ENCODE results near the gene KIF18B. TPM values are rescaled to one million over a fixed set of nuclear protein-coding genes. Genes with fewer than 3 reads are reported as not detected.

Gene KIF18B
- total and polyA plus RNA-seq, 2 of the 8 experiments (the other 6 are each of a cell fraction or from before 2014, with no cell fraction given), result 39.0 to 59.4 TPM

- Histone ChIP-seq H3K79me2 (ENCODE audit: control insufficient read depth in 1 of 2, insufficient read depth in 2 of 2, low read length in 2 of 2) (peaks cover 0 to 27% of the 10 kb centered on the region in 2 experiments; a peak in 3 of 4 replicates), H3K18ac (ENCODE audit: extremely low read depth, low read length) (no peak overlapping the region), H3K9ac (replicated peaks in 1 of 4; ENCODE audit: extremely low read depth in 1 of 4, low read depth in 3 of 4, low read length in 3 of 4) (no peak overlapping the region), H3K4ac (replicated peaks; ENCODE audit: insufficient read length, low read depth, low read length) (no peak overlapping the region), H2BK120ac (replicated peaks; ENCODE audit: low read depth, low read length) (no peak overlapping the region), H3K27ac (ENCODE audit: low read depth, low read length) (no peak overlapping the region), H4K5ac (ENCODE audit: insufficient read length, low read depth, low read length) (no peak overlapping the region), H2BK20ac (ENCODE audit: low read length) (no peak overlapping the region), H2AK5ac (ENCODE audit: low read depth, low read length) (no peak overlapping the region), H3K36me3 (ENCODE audit: control insufficient read depth in 2 of 4, insufficient read depth in 4 of 4, low read length in 3 of 4) (0 out of 8 replicates have a peak, but pooled peaks cover 0 to under 1% (median 0%) of the 10 kb centered on the region in 4 experiments), H3K9me3 (ENCODE audit: insufficient read depth in 2 of 2, low read depth in 1 of 2, low read length in 1 of 2) (no peaks in the 10 kb centered on the region), H2BK12ac (ENCODE audit: low read depth, low read length) (no peak overlapping the region), H3K56ac (replicated peaks; ENCODE audit: insufficient read length, low read depth, low read length) (no peak overlapping the region), H4K91ac (replicated peaks; ENCODE audit: insufficient read length, low read length) (no peak overlapping the region), H2BK15ac (ENCODE audit: low read length) (no peak overlapping the region), H3K23me2 (ENCODE audit: low read depth, low read length) (peaks cover 4% of the 10 kb centered on the region; the same call in 1 of the 2 replicates), H2AFZ (ENCODE audit: low read length) (no peak overlapping the region), H4K8ac (ENCODE audit: extremely low read depth, insufficient read depth, low read length) (no peak overlapping the region), H3K4me2 (ENCODE audit: insufficient read depth in 1 of 2, low read depth in 2 of 2, low read length in 2 of 2) (no peak overlapping the region), H3K4me1 (replicated peaks in 1 of 4; ENCODE audit: control insufficient read depth in 3 of 4, insufficient read depth in 4 of 4, low read length in 3 of 4) (peaks cover 0 to 3% (median 3%) of the 10 kb centered on the region in 4 experiments; a peak in 2 of 7 replicates), H2BK5ac (ENCODE audit: low read depth, low read length) (no peak overlapping the region), H3K79me1 (ENCODE audit: low read depth, low read length) (0 out of 2 replicates have a peak, but pooled peaks cover 2% of the 10 kb centered on the region), H3K27me3 (replicated peaks in 1 of 4; ENCODE audit: control insufficient read depth in 3 of 4, extremely low read depth in 1 of 4, insufficient read depth in 3 of 4, low read length in 3 of 4) (no peaks in the 10 kb centered on the region; a peak in 1 of 7 replicates), H4K20me1 (replicated peaks in 1 of 2; ENCODE audit: control insufficient read depth in 1 of 2, insufficient read depth in 2 of 2, low read length in 2 of 2) (no peaks in the 10 kb centered on the region), H3K23ac (ENCODE audit: insufficient read length) (no peak overlapping the region), H3K4me3 (ENCODE audit: extremely low read depth in 1 of 4, insufficient read depth in 2 of 4, low read depth in 3 of 4, low read length in 4 of 4) (no peak overlapping the region), H3K14ac (ENCODE audit: insufficient read length) (no peak overlapping the region)
- 88% methylated on average over 3 of the region's 3 CpGs; no CpG with 5 or more reads in 1 of the 2 experiments for WGBS, 2 experiments (ENCODE audit: extremely low coverage in 1 of 2, insufficient coverage in 1 of 2, insufficient read length in 1 of 2, insufficient replicate concordance in 2 of 2, low coverage in 1 of 2, low lambda C conversion rate in 2 of 2, missing lambda C conversion rate in 1 of 2)
- ChIA-PET POLR2A (ENCODE audit: partially characterized antibody) (interaction anchor here (3.5 kb wide), 1 partner anchor 10 kb away, joined by 23 read pairs; no protein-coding TSS in a partner anchor), CTCF (ENCODE audit: partially characterized antibody) (interaction anchor here (0.6 to 5.8 kb wide), 7 partner anchors 10 to 490 kb away, joined by 3 to 36 read pairs (median 5); no protein-coding TSS in a partner anchor)
- no peak for FAIRE-seq
- DNase-seq (ENCODE audit: low read depth in 1 of 2, low spot score in 2 of 2), result no peak
- TF ChIP-seq TAF1 (IDR thresholded peaks at IDR 0.05; ENCODE audit: low read depth, low read length), result no peak
- no peak for TF ChIP-seq CREB1 (IDR thresholded peaks at IDR 0.05)
- no peak for TF ChIP-seq GTF2F1 (IDR thresholded peaks at IDR 0.05; ENCODE audit: borderline replicate concordance, low read depth, low read length)
- TF ChIP-seq TCF12 (IDR thresholded peaks at IDR 0.05; ENCODE audit: low read depth, low read length), result no peak
- TF ChIP-seq PHF8 (conservative IDR thresholded peaks at IDR 0.05; ENCODE audit: low read depth, low read length), result no peak
- TF ChIP-seq MAFK (IDR thresholded peaks at IDR 0.05; ENCODE audit: low read depth, low read length), result no peak
- TF ChIP-seq HDAC2 (IDR thresholded peaks at IDR 0.05; ENCODE audit: borderline replicate concordance in 1 of 2, low read depth in 2 of 2, low read length in 2 of 2), result no peak
- no peak for TF ChIP-seq KDM1A (IDR thresholded peaks at IDR 0.05; ENCODE audit: borderline replicate concordance, low read length)
- TF ChIP-seq, protein P1, sequence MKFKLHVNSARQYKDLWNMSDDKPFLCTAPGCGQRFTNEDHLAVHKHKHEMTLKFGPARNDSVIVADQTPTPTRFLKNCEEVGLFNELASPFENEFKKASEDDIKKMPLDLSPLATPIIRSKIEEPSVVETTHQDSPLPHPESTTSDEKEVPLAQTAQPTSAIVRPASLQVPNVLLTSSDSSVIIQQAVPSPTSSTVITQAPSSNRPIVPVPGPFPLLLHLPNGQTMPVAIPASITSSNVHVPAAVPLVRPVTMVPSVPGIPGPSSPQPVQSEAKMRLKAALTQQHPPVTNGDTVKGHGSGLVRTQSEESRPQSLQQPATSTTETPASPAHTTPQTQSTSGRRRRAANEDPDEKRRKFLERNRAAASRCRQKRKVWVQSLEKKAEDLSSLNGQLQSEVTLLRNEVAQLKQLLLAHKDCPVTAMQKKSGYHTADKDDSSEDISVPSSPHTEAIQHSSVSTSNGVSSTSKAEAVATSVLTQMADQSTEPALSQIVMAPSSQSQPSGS (IDR thresholded peaks at IDR 0.05; ENCODE audit: low read length), result no peak
- no peak for TF ChIP-seq SIX5 (IDR thresholded peaks at IDR 0.05; ENCODE audit: low read depth, low read length)
- no peak for TF ChIP-seq CBX5 (IDR thresholded peaks at IDR 0.05; ENCODE audit: low read depth, low read length)
- TF ChIP-seq SIN3A (conservative IDR thresholded peaks at IDR 0.05 in 1 of 2, IDR thresholded peaks at IDR 0.05 in 1 of 2; ENCODE audit: low read depth in 1 of 2, low read length in 2 of 2), result no peak
Observed at GRCh38 chr17:44900894-44901293, 46.7 kb downstream of the KIF18B start.
